T-helper 1 cell treated with Interleukin-12 subunit alpha and Interleukin-12 subunit beta and Interleukin-4 antibody, amounts not matched to agents 30 μg/mL and 1 μg/mL, for 36 hours (primary cell): ENCODE results near the gene RRBP1.
A peak's percentile ranks its signal among the peaks of the same experiment; 100 is the strongest.

Experiments
- H3K27ac Mint-ChIP-seq: one replicate; pipeline ENCODE4 v1.8.0; 2021; ENCODE audit warnings: mild to moderate bottlenecking, mixed read lengths
- H3K27me3 Mint-ChIP-seq: one replicate; pipeline ENCODE4 v1.8.0; 2021; ENCODE audit warnings: low read depth, mixed read lengths
- H3K36me3 Mint-ChIP-seq: one replicate; pipeline ENCODE4 v1.8.0; 2021; ENCODE audit warnings: low read depth, mixed read lengths
- H3K4me1 Mint-ChIP-seq: one replicate; pipeline ENCODE4 v1.8.0; 2021; ENCODE audit warnings: low read depth, mixed read lengths
- H3K4me3 Mint-ChIP-seq: one replicate; pipeline ENCODE4 v1.8.0; 2021; ENCODE audit warnings: mild to moderate bottlenecking, moderate library complexity, mixed read lengths
- H3K9me3 Mint-ChIP-seq: one replicate; pipeline ENCODE4 v1.8.0; 2021; ENCODE audit warnings: mixed read lengths

Gene RRBP1

GRCh38 chr20:17637413-17637780 is 44.6 kb downstream of the RRBP1 start:
- Mint-ChIP-seq H3K4me1 (no peaks in the 10 kb centered on the region), H3K9me3 (no peaks in the 10 kb centered on the region), H3K27ac (no peak overlapping the region)

GRCh38 chr20:17636523-17637412 is 45.3 kb downstream of the RRBP1 start:
- Mint-ChIP-seq H3K4me1 (no peaks in the 10 kb centered on the region), H3K27me3 (no peaks in the 10 kb centered on the region), H3K36me3 (peaks cover 16% of the 10 kb centered on the region), H3K9me3 (no peaks in the 10 kb centered on the region), H3K4me3 (no peak overlapping the region), H3K27ac (no peak overlapping the region)

More at GRCh38 chr20:17637413-17637780, 44.6 kb downstream of the RRBP1 start:
- H3K4me3 Mint-ChIP-seq = no peak overlapping the region
- peaks cover 14% of the 10 kb centered on the region for H3K36me3 Mint-ChIP-seq
- H3K27me3 Mint-ChIP-seq = no peaks in the 10 kb centered on the region

GRCh38 chr20:17635332-17636244 is 46.5 kb downstream of the RRBP1 start:
- no peaks in the 10 kb centered on the region for H3K4me1 Mint-ChIP-seq
- no peak overlapping the region for H3K27ac Mint-ChIP-seq
- no peak overlapping the region for H3K4me3 Mint-ChIP-seq
- no peaks in the 10 kb centered on the region for H3K27me3 Mint-ChIP-seq
- H3K9me3 Mint-ChIP-seq = no peaks in the 10 kb centered on the region
- peaks cover 17% of the 10 kb centered on the region for H3K36me3 Mint-ChIP-seq

GRCh38 chr20:17634661-17635331 is 47.2 kb downstream of the RRBP1 start:
- no peaks in the 10 kb centered on the region for H3K9me3 Mint-ChIP-seq

GRCh38 chr20:17633850-17634500 is 48.1 kb downstream of the RRBP1 start:
- Mint-ChIP-seq H3K9me3 (no peaks in the 10 kb centered on the region), H3K4me1 (no peaks in the 10 kb centered on the region), H3K4me3 (no peak overlapping the region), H3K27me3 (no peaks in the 10 kb centered on the region), H3K36me3 (peaks cover 14% of the 10 kb centered on the region), H3K27ac (no peak overlapping the region)

More at GRCh38 chr20:17634661-17635331, 47.2 kb downstream of the RRBP1 start:
- no peak overlapping the region for H3K4me3 Mint-ChIP-seq
- H3K36me3 Mint-ChIP-seq = peaks cover 14% of the 10 kb centered on the region
- no peak overlapping the region for H3K27ac Mint-ChIP-seq
- H3K4me1 Mint-ChIP-seq = no peaks in the 10 kb centered on the region
- H3K27me3 Mint-ChIP-seq = no peaks in the 10 kb centered on the region

- no peaks in the 10 kb centered on the region for H3K27me3 Mint-ChIP-seq
- peaks cover 18% of the 10 kb centered on the region for H3K36me3 Mint-ChIP-seq
- H3K27ac Mint-ChIP-seq = no peak overlapping the region
- no peaks in the 10 kb centered on the region for H3K4me1 Mint-ChIP-seq
- H3K9me3 Mint-ChIP-seq = no peaks in the 10 kb centered on the region
- no peak overlapping the region for H3K4me3 Mint-ChIP-seq
Measured at GRCh38 chr20:17633221-17633849, 48.7 kb downstream of the RRBP1 start.

- no peak overlapping the region for H3K4me3 Mint-ChIP-seq
- no peaks in the 10 kb centered on the region for H3K27me3 Mint-ChIP-seq
- peaks cover 23% of the 10 kb centered on the region for H3K36me3 Mint-ChIP-seq
- no peaks in the 10 kb centered on the region for H3K9me3 Mint-ChIP-seq
- no peaks in the 10 kb centered on the region for H3K4me1 Mint-ChIP-seq
- no peak overlapping the region for H3K27ac Mint-ChIP-seq
Measured at GRCh38 chr20:17631576-17632319, 50.3 kb downstream of the RRBP1 start.

- Mint-ChIP-seq H3K27ac (no peak overlapping the region), H3K4me1 (no peaks in the 10 kb centered on the region), H3K4me3 (no peak overlapping the region), H3K27me3 (no peaks in the 10 kb centered on the region), H3K36me3 (peaks cover 21% of the 10 kb centered on the region), H3K9me3 (no peaks in the 10 kb centered on the region)
Measured at GRCh38 chr20:17630806-17631195, 51.2 kb downstream of the RRBP1 start.

GRCh38 chr20:17630151-17630805 is 51.8 kb downstream of the RRBP1 start:
- Mint-ChIP-seq H3K36me3 (peaks cover 20% of the 10 kb centered on the region), H3K9me3 (no peaks in the 10 kb centered on the region), H3K27me3 (no peaks in the 10 kb centered on the region)

GRCh38 chr20:17629678-17630089 is 52.4 kb downstream of the RRBP1 start:
- H3K4me1 Mint-ChIP-seq = no peaks in the 10 kb centered on the region
- peaks cover 20% of the 10 kb centered on the region for H3K36me3 Mint-ChIP-seq
- no peaks in the 10 kb centered on the region for H3K27me3 Mint-ChIP-seq
- no peak overlapping the region for H3K27ac Mint-ChIP-seq
- H3K9me3 Mint-ChIP-seq = no peaks in the 10 kb centered on the region
- no peak overlapping the region for H3K4me3 Mint-ChIP-seq

More at GRCh38 chr20:17630151-17630805, 51.8 kb downstream of the RRBP1 start:
- Mint-ChIP-seq H3K27ac (no peak overlapping the region), H3K4me1 (no peaks in the 10 kb centered on the region), H3K4me3 (no peak overlapping the region)

GRCh38 chr20:17629025-17629424 is 53.0 kb downstream of the RRBP1 start:
- no peaks in the 10 kb centered on the region for H3K4me1 Mint-ChIP-seq
- peaks cover 20% of the 10 kb centered on the region for H3K36me3 Mint-ChIP-seq
- H3K9me3 Mint-ChIP-seq = no peaks in the 10 kb centered on the region

GRCh38 chr20:17628101-17628841 is 53.8 kb downstream of the RRBP1 start:
- H3K9me3 Mint-ChIP-seq = no peaks in the 10 kb centered on the region
- H3K4me3 Mint-ChIP-seq = no peak overlapping the region
- peaks cover 15% of the 10 kb centered on the region for H3K36me3 Mint-ChIP-seq
- no peaks in the 10 kb centered on the region for H3K27me3 Mint-ChIP-seq
- no peaks in the 10 kb centered on the region for H3K4me1 Mint-ChIP-seq
- peak overlapping the region; percentile 39 for H3K27ac Mint-ChIP-seq

More at GRCh38 chr20:17629025-17629424, 53.0 kb downstream of the RRBP1 start:
- Mint-ChIP-seq H3K27ac (no peak overlapping the region), H3K27me3 (no peaks in the 10 kb centered on the region), H3K4me3 (no peak overlapping the region)
